Tibial nerve (tissue), 4 donors: Measurements from ENCODE around the gene MYADML2. TPM values are rescaled to one million over a fixed set of nuclear protein-coding genes. Genes with fewer than 3 reads are reported as not detected.

Experiments used
- DNase-seq, 2 donors: peaks; one replicate each; pipeline ENCODE4 v3.0.0-alpha.2; 2019; ENCODE audit warnings: low spot score in 2 of 2
- H3K27ac ChIP-seq, 4 donors: fragments of 200-600 bp; sonication (generic) in 3 of 4; one replicate each; pipeline ENCODE4 v1.5.1; 2017 to 2019; ENCODE audit warnings: mild to moderate bottlenecking in 1 of 4
- H3K27me3 ChIP-seq, 2 donors: fragments of 200-600 bp; sonication (generic) in 1 of 2; one replicate each; pipeline versions ENCODE4 v1.5.1 to v1.6.0; 2017 to 2019
- H3K36me3 ChIP-seq, 3 donors: fragments of 200-600 bp; sonication (generic); one replicate each; pipeline ENCODE4 v1.5.1; 2018 to 2019
- H3K4me1 ChIP-seq, 4 donors: fragments of 200-600 bp; sonication (generic) in 3 of 4; one replicate each; pipeline ENCODE4 v1.5.1; 2017 to 2019
- H3K4me3 ChIP-seq, 4 donors: fragments of 200-600 bp; sonication (generic) in 3 of 4; one replicate each; pipeline ENCODE4 v1.5.1; 2017 to 2019; ENCODE audit warnings: mild to moderate bottlenecking in 1 of 4, moderate library complexity in 1 of 4
- H3K9me3 ChIP-seq, 4 donors: fragments of 200-600 bp; sonication (generic) in 3 of 4; one replicate each; pipeline ENCODE4 v1.5.1; 2017 to 2019
- EP300 ChIP-seq, 2 donors: sonication (generic); formaldehyde crosslinking; IDR thresholded peaks; one replicate each; pipeline ENCODE4 v1.6.1; 2017; ENCODE audit warnings: antibody characterized with exemption in 2 of 2, mild to moderate bottlenecking in 1 of 2
- POLR2A ChIP-seq, 2 donors: fragments of 450-650 bp; IDR thresholded peaks; one replicate each; pipeline ENCODE4 v1.6.1; 2017; ENCODE audit warnings: antibody characterized with exemption in 2 of 2, mild to moderate bottlenecking in 2 of 2, moderate library complexity in 2 of 2
- WGBS, 2 donors: methylation state at CpG; one replicate each; pipeline ENCODE4 v1.1.5; 2018; 5-methylcytosine and 5-hydroxymethylcytosine counted together
- total RNA-seq, 4 donors: library from RNA; depleted of rRNA; stranded (reverse); fragments of >200 nt; gene quantifications; one replicate each; pipeline ENCODE4 v1.1.0, GENCODE V29; 2016
- TF ChIP-seq, protein P1 (sequence below), 5 experiments: fragments of 200-600 bp in 3 of 5; fragments of 450-650 bp in 2 of 5; sonication (generic) in 3 of 5; IDR thresholded peaks; one replicate each; pipeline ENCODE4 v1.5.1; 2016 to 2019; ENCODE audit warnings: antibody characterized with exemption in 5 of 5, mild to moderate bottlenecking in 3 of 5, moderate library complexity in 2 of 5

MYADML2 gene
- total RNA-seq, 4 donors from 2014 or later = not detected

DNA sequence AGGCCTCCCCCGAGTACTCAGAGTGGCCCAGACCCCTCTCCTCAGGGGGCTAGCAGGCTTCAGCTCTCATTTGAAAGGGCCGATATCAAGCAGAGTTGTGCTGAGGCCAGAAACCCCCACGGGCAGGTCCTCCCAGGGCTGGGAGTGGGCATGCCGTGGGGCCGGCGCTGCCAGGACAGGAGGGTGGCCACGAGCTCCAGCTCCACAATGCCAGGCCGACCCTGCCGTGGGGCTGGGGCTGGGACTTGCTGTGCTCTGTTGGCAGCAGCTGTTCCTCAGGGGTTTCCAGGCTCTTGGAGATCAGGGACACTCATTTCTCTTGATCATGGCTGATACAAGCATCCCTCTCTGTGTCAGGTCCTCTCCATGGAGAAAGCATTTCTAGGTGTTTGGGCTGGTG lies 48.1 kb downstream of the MYADML2 start:
- no peak for DNase-seq
- TF ChIP-seq, protein P1, sequence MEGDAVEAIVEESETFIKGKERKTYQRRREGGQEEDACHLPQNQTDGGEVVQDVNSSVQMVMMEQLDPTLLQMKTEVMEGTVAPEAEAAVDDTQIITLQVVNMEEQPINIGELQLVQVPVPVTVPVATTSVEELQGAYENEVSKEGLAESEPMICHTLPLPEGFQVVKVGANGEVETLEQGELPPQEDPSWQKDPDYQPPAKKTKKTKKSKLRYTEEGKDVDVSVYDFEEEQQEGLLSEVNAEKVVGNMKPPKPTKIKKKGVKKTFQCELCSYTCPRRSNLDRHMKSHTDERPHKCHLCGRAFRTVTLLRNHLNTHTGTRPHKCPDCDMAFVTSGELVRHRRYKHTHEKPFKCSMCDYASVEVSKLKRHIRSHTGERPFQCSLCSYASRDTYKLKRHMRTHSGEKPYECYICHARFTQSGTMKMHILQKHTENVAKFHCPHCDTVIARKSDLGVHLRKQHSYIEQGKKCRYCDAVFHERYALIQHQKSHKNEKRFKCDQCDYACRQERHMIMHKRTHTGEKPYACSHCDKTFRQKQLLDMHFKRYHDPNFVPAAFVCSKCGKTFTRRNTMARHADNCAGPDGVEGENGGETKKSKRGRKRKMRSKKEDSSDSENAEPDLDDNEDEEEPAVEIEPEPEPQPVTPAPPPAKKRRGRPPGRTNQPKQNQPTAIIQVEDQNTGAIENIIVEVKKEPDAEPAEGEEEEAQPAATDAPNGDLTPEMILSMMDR (IDR thresholded peaks at IDR 0.05) = no peak
- TF ChIP-seq EP300 (IDR thresholded peaks at IDR 0.05) = no peak
- no peak for TF ChIP-seq POLR2A (IDR thresholded peaks at IDR 0.05)
- WGBS, 2 donors = 94 to 97% methylated on average over 8 to 9 of the region's 9 CpGs

DNA sequence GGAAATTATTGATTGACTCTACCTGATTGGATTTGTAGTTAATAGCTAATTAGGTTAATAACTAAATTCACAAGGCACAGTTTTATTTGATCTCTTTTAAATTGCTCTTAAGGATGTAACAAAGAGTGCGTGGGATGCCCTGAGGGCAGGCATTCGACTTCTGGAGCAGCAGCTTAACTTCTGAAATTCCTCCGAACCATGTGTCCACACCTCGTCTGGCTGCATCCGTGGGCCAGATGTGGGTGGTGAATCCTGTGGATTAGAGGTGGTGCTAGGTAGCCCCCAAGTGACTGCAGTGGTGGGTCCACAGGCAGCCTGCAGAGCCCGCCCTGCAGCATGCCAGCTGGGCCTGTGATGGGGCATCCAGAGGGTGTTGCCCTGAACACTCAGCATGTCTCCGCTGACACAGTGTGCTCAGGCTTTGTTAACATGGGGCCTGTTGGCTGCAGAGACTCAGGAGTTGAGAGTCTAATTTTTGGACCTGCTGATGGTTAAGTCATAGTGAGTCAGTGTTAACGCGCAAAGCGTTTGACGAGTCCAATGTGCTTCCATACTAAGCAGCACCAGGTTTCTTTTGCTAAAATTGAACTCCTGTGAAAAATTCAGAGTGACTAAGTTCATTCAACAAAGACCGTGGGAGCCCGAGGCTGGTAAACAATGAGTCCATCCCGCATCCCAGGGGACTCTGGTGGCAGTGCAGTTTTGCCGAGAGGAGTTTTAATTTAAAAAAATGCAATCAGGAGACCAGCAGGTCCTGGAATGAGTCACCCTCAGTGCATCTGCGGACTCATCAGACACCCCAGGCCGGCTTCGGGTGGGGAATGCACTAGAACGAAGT lies 48.8 kb downstream of the MYADML2 start:
- TF ChIP-seq, protein P1 (IDR thresholded peaks at IDR 0.05) = no peak
- TF ChIP-seq POLR2A (IDR thresholded peaks at IDR 0.05) (no peak), EP300 (IDR thresholded peaks at IDR 0.05) (no peak)
- no peaks in the 10 kb centered on the region for H3K9me3 ChIP-seq
- DNase-seq = no peak
- H3K36me3 ChIP-seq = peaks cover 2 to 76% (median 4%) of the 10 kb centered on the region in 3 donors
- peaks cover 0 to 21% (median 9%) of the 10 kb centered on the region in 4 donors for H3K4me1 ChIP-seq
- no peak overlapping the region for H3K4me3 ChIP-seq
- H3K27ac ChIP-seq = no peak overlapping the region
- peaks cover 0 to 8% of the 10 kb centered on the region in 2 donors for H3K27me3 ChIP-seq
- 84 to 90% methylated on average over 18 of the region's 19 CpGs for WGBS, 2 donors

More for the DNA sequence above, 48.1 kb downstream of the MYADML2 start:
- Histone ChIP-seq H3K9me3 (no peaks in the 10 kb centered on the region), H3K27me3 (peaks cover 0 to 8% of the 10 kb centered on the region in 2 donors), H3K36me3 (peaks cover 2 to 78% (median 4%) of the 10 kb centered on the region in 3 donors), H3K4me1 (peaks cover 0 to 18% (median 9%) of the 10 kb centered on the region in 4 donors), H3K27ac (no peak overlapping the region), H3K4me3 (no peak overlapping the region)

GRCh38 chr17:81895400-81895799 lies 51.6 kb downstream of the MYADML2 start:
- Histone ChIP-seq H3K36me3 (peaks cover 2 to 69% (median 4%) of the 10 kb centered on the region in 3 donors), H3K4me3 (no peak overlapping the region), H3K4me1 (peaks cover 0 to 20% (median 13%) of the 10 kb centered on the region in 4 donors), H3K27ac (no peak overlapping the region), H3K9me3 (no peaks in the 10 kb centered on the region), H3K27me3 (no peaks in the 10 kb centered on the region)
- WGBS, 2 donors = 88% methylated on average over 11 of the region's 11 CpGs
- DNase-seq = no peak
- TF ChIP-seq EP300 (IDR thresholded peaks at IDR 0.05) (no peak), POLR2A (IDR thresholded peaks at IDR 0.05) (no peak)
- TF ChIP-seq, protein P1 (IDR thresholded peaks at IDR 0.05) = no peak

- Histone ChIP-seq H3K9me3 (no peaks in the 10 kb centered on the region), H3K36me3 (peaks cover 4 to 63% (median 8%) of the 10 kb centered on the region in 3 donors), H3K4me1 (peaks cover 0 to 35% (median 20%) of the 10 kb centered on the region in 4 donors), H3K4me3 (peak overlapping the region; percentile 62 to 100 (median 84)), H3K27me3 (no peaks in the 10 kb centered on the region), H3K27ac (peak overlapping the region; percentile 54 to 97 (median 84))
- DNase-seq = no peak
- TF ChIP-seq, protein P1 (IDR thresholded peaks at IDR 0.05) = no peak
- TF ChIP-seq POLR2A (IDR thresholded peaks at IDR 0.05) (no peak), EP300 (IDR thresholded peaks at IDR 0.05) (no peak)
- 0 to 1% methylated on average over 2 to 39 of the region's 40 CpGs for WGBS, 2 donors
These were observed 55.8 kb downstream of the MYADML2 start for GRCh38 chr17:81891303-81891552.
